ENCODE data around the gene CD1E.

- TF ChIP-seq CTCF (IDR thresholded peaks at IDR 0.05; ENCODE audit: low read length) (no peak), EZH2phosphoT487 (IDR thresholded peaks at IDR 0.05; ENCODE audit: low read length) (no peak)
These were observed 23.1 kb upstream of the CD1E start for GRCh38 chr1:158330391-158331105.

Measured in MM.1S (cell line).